ENCODE measurements around the gene SRRM3.

Gene SRRM3

GRCh38 chr7:76261931-76262330 lies 60.2 kb downstream of the SRRM3 start:
- no peaks in the 10 kb centered on the region for H3K27me3 ChIP-seq (ENCODE audit: low read depth, low read length)
- H3K9me3 ChIP-seq (ENCODE audit: insufficient read depth, low read length), result no peaks in the 10 kb centered on the region
- H3K36me3 ChIP-seq (replicated peaks; ENCODE audit: low read depth, low read length), result no peaks in the 10 kb centered on the region
- no peaks in the 10 kb centered on the region for H4K20me1 ChIP-seq (ENCODE audit: insufficient read depth, low read length)
- no peak overlapping the region for H2AFZ ChIP-seq (ENCODE audit: low read depth, low read length)
- no peak overlapping the region for H3K9ac ChIP-seq (ENCODE audit: low read length)
- H3K4me1 ChIP-seq (ENCODE audit: low read length), result peaks cover 4% of the 10 kb centered on the region; the same call in 1 of the 2 replicates
- H3K4me2 ChIP-seq (ENCODE audit: low read length), result no peak overlapping the region
- no peak overlapping the region for H3K4me3 ChIP-seq (ENCODE audit: low read length)
- H3K27ac ChIP-seq (ENCODE audit: low read length), result no peak overlapping the region
- no peak for TF ChIP-seq CTCF (IDR thresholded peaks at IDR 0.05; ENCODE audit: low read depth, low read length)
- no peak for TF ChIP-seq EZH2phosphoT487 (IDR thresholded peaks at IDR 0.05; ENCODE audit: low read depth)
- no peaks in the 10 kb centered on the region for H3K79me2 ChIP-seq (ENCODE audit: low read length)

DNA sequence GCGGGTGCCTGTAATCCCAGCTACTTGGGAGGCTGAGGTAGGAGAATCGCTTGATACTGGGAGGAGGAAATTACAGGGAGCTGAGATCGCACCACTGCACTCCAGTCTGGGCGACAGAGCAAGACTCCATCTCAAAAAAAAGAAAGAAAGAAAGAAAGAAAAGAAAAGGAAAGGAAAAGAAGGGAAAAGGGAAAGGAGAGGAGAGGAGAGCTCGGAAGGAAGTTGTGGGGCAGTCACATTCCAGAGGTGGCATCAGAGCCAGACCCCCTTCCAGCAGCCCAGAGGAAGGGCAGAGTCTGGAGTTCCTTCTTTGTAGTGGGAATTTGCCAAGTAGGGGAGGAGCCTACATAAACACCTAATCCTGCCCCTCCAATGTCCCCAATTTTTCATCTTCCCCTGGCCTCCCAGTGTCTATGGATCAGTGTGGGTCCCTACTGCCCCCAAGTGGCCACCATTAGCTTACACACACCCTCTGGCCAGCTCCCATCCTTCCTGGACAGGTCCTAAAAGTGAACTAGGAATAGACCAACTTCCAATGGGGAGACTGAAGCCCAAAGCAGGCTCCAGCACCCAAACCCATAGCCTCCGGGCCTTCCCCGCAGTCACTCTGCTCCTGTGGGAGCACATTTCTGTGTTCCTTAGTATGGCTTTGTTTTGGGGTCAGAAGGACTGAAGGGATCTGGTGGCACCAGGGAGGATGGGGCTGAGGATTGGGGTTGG lies 61.1 kb downstream of the SRRM3 start:
- Histone ChIP-seq H3K4me1 (ENCODE audit: low read length) (peaks cover 4% of the 10 kb centered on the region; the same call in 1 of the 2 replicates), H3K4me2 (ENCODE audit: low read length) (no peak overlapping the region), H3K9ac (ENCODE audit: low read length) (no peak overlapping the region), H3K9me3 (ENCODE audit: insufficient read depth, low read length) (no peaks in the 10 kb centered on the region), H3K27ac (ENCODE audit: low read length) (no peak overlapping the region), H2AFZ (ENCODE audit: low read depth, low read length) (no peak overlapping the region), H3K4me3 (ENCODE audit: low read length) (no peak overlapping the region), H3K27me3 (ENCODE audit: low read depth, low read length) (no peaks in the 10 kb centered on the region), H3K36me3 (replicated peaks; ENCODE audit: low read depth, low read length) (no peaks in the 10 kb centered on the region), H3K79me2 (ENCODE audit: low read length) (no peaks in the 10 kb centered on the region), H4K20me1 (ENCODE audit: insufficient read depth, low read length) (no peaks in the 10 kb centered on the region)
- TF ChIP-seq EZH2phosphoT487 (IDR thresholded peaks at IDR 0.05; ENCODE audit: low read depth) (no peak), CTCF (IDR thresholded peaks at IDR 0.05; ENCODE audit: low read depth, low read length) (peak; percentile 82)

- H4K20me1 ChIP-seq (ENCODE audit: insufficient read depth, low read length), result no peaks in the 10 kb centered on the region
- H3K4me3 ChIP-seq (ENCODE audit: low read length), result no peak overlapping the region
- H3K36me3 ChIP-seq (replicated peaks; ENCODE audit: low read depth, low read length), result no peaks in the 10 kb centered on the region
- TF ChIP-seq CTCF (IDR thresholded peaks at IDR 0.05; ENCODE audit: low read depth, low read length), result no peak
- TF ChIP-seq EZH2phosphoT487 (IDR thresholded peaks at IDR 0.05; ENCODE audit: low read depth), result no peak
- no peaks in the 10 kb centered on the region for H3K9me3 ChIP-seq (ENCODE audit: insufficient read depth, low read length)
- H3K9ac ChIP-seq (ENCODE audit: low read length), result no peak overlapping the region
- H3K79me2 ChIP-seq (ENCODE audit: low read length), result no peaks in the 10 kb centered on the region
- H2AFZ ChIP-seq (ENCODE audit: low read depth, low read length), result no peak overlapping the region
- H3K27ac ChIP-seq (ENCODE audit: low read length), result no peak overlapping the region
- H3K4me2 ChIP-seq (ENCODE audit: low read length), result no peak overlapping the region
- peaks cover 4% of the 10 kb centered on the region; the same call in 1 of the 2 replicates for H3K4me1 ChIP-seq (ENCODE audit: low read length)
- H3K27me3 ChIP-seq (ENCODE audit: low read depth, low read length), result peaks cover 3% of the 10 kb centered on the region; the same call in 1 of the 2 replicates
These were observed 63.6 kb downstream of the SRRM3 start for GRCh38 chr7:76265299-76265698.

DNA sequence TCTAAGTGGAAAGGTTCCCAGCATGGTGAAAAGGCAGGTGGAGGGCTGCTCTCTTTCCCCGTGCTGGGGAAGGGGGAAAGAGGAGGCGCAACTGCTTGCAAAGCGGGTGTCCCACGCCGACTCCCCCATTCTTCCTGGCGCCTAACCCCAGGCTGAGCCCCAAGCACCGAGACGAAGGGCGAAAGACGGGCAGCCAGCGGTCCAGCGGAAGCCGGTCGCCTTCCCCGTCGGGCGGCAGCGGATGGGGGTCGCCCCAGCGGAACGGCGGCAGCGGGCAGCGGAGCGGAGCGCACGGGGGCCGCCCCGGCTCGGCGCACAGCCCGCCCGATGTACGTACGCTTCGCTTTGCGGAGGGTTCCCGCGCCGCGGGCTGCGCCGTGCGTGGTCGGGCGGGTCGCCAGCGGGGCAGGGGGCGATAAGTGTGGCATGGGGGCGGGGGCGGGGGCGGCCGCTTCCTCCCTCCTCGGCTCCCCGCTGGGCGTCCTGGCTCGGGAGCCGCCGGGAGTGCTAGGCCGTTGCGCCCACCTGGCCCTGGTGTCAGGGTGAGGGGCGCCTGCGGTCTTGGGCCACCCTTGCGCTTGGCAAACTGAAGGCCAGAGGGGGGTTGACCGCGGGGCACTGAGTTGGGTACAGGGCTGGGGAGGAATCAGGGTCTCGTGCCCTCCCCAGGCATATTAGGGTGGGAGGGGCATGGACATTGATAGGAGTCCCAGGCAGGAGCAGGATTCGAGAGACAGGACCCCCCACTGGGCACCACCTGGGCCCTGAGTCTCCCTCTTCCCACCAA lies 65.6 kb downstream of the SRRM3 start:
- Histone ChIP-seq H3K27ac (ENCODE audit: low read length) (no peak overlapping the region), H3K36me3 (replicated peaks; ENCODE audit: low read depth, low read length) (no peaks in the 10 kb centered on the region), H3K9me3 (ENCODE audit: insufficient read depth, low read length) (no peaks in the 10 kb centered on the region), H3K9ac (ENCODE audit: low read length) (no peak overlapping the region), H3K4me1 (ENCODE audit: low read length) (no peaks in the 10 kb centered on the region), H3K4me3 (ENCODE audit: low read length) (peak overlapping the region; percentile 18; the same call in 1 of the 2 replicates), H2AFZ (ENCODE audit: low read depth, low read length) (no peak overlapping the region), H3K4me2 (ENCODE audit: low read length) (no peak overlapping the region), H3K27me3 (ENCODE audit: low read depth, low read length) (peaks cover 3% of the 10 kb centered on the region; the same call in 1 of the 2 replicates), H4K20me1 (ENCODE audit: insufficient read depth, low read length) (no peaks in the 10 kb centered on the region), H3K79me2 (ENCODE audit: low read length) (no peaks in the 10 kb centered on the region)
- TF ChIP-seq CTCF (IDR thresholded peaks at IDR 0.05; ENCODE audit: low read depth, low read length) (no peak), EZH2phosphoT487 (IDR thresholded peaks at IDR 0.05; ENCODE audit: low read depth) (no peak)
